Measurements from ENCODE around the gene NPL.

- no peak for TF ChIP-seq CTCF (IDR thresholded peaks at IDR 0.05)
- TF ChIP-seq POLR2A (IDR thresholded peaks at IDR 0.05), result no peak
Observed at GRCh38 chr1:182752077-182752988, 37.2 kb upstream of the NPL start.
